Thoracic aorta (tissue), 2 donors: ENCODE results near the gene SZT2. TPM values are rescaled to one million over a fixed set of nuclear protein-coding genes. Genes with fewer than 3 reads are reported as not detected.
"Not testable (repeated sequence)": the region's sequence is repeated elsewhere in the genome, so short reads cannot be mapped to it uniquely, and the experiment has no call there.

Experiments used
- ATAC-seq: fragments of 150-250 bp; one replicate; pipeline ENCODE4 v1.8.0; 2017; ENCODE audit warnings: low read depth; ENCODE audit not compliant: insufficient number of reproducible peaks, low FRiP score
- DNase-seq: peaks from one replicate; pipeline ENCODE4 v3.0.0-alpha.2; 2020; ENCODE audit warnings: low spot score
- H3K27ac ChIP-seq, 2 donors: fragments of 200-600 bp; sonication (generic); 1 replicate in 1 of 2; 2 replicates in 1 of 2; pipeline ENCODE4 v1.5.1; 2016; ENCODE audit warnings: mild to moderate bottlenecking in 2 of 2, moderate library complexity in 2 of 2
- H3K27me3 ChIP-seq: fragments of 200-600 bp; sonication (generic); replicated peaks from 2 replicates; pipeline ENCODE4 v1.6.0; 2016; ENCODE audit warnings: mild to moderate bottlenecking; ENCODE audit not compliant: insufficient read depth
- H3K36me3 ChIP-seq: fragments of 200-600 bp; sonication (generic); one replicate; pipeline ENCODE4 v1.5.1; 2016
- H3K4me1 ChIP-seq, 2 donors: fragments of 200-600 bp; sonication (generic); 1 replicate in 1 of 2; 2 replicates in 1 of 2; pipeline versions ENCODE4 v1.5.1 to v1.6.0; 2016; ENCODE audit warnings: low read depth in 2 of 2, mild to moderate bottlenecking in 1 of 2; ENCODE audit not compliant: control insufficient read depth in 1 of 2
- H3K4me3 ChIP-seq: fragments of 200-600 bp; sonication (generic); 2 replicates; pipeline ENCODE4 v1.5.1; 2016; ENCODE audit warnings: mild to moderate bottlenecking
- H3K9me3 ChIP-seq: fragments of 200-600 bp; sonication (generic); 2 replicates; pipeline ENCODE4 v1.5.1; 2016
- CTCF ChIP-seq: fragments of 200-600 bp; sonication (generic); IDR thresholded peaks from one replicate; pipeline ENCODE4 v1.5.1; 2019; ENCODE audit warnings: antibody characterized with exemption
- total RNA-seq, 2 donors: library from RNA; depleted of rRNA; stranded (reverse); fragments of >200 nt; gene quantifications; one replicate each; pipeline versions ENCODE4 v1.1.0 to v1.2.3, GENCODE V29; 2016

Gene SZT2
- total RNA-seq, 2 donors from 2014 or later = 50.0 to 65.3 TPM

GRCh38 chr1:43472087-43472462 lies 82.4 kb downstream of the SZT2 start:
- ATAC-seq = no peak
- no peak overlapping the region for H3K27ac ChIP-seq
- H3K36me3 ChIP-seq = no peaks in the 10 kb centered on the region
- no peaks in the 10 kb centered on the region for H3K9me3 ChIP-seq
- H3K27me3 ChIP-seq = no peaks in the 10 kb centered on the region
- no peak overlapping the region for H3K4me3 ChIP-seq
- TF ChIP-seq CTCF = no peak
- peaks cover 0 to 2% of the 10 kb centered on the region in 2 donors for H3K4me1 ChIP-seq
- no peak for DNase-seq

GRCh38 chr1:43472463-43473151 lies 82.9 kb downstream of the SZT2 start:
- H3K27me3 ChIP-seq, H3K4me1 ChIP-seq, H3K9me3 ChIP-seq, H3K4me3 ChIP-seq, ATAC-seq, H3K27ac ChIP-seq, H3K36me3 ChIP-seq, DNase-seq: not testable (repeated sequence)

GRCh38 chr1:43473463-43473862 lies 83.8 kb downstream of the SZT2 start:
- H3K27me3 ChIP-seq = no peaks in the 10 kb centered on the region
- H3K9me3 ChIP-seq = no peaks in the 10 kb centered on the region
- no peak overlapping the region for H3K27ac ChIP-seq
- H3K4me3 ChIP-seq = no peak overlapping the region
- no peaks in the 10 kb centered on the region for H3K36me3 ChIP-seq
- DNase-seq (no peak), ATAC-seq (no peak)
- peaks cover 0 to 2% of the 10 kb centered on the region in 2 donors for H3K4me1 ChIP-seq
- no peak for TF ChIP-seq CTCF

GRCh38 chr1:43475611-43476401 lies 86.1 kb downstream of the SZT2 start:
- H3K27ac ChIP-seq, H3K9me3 ChIP-seq, H3K4me3 ChIP-seq, H3K27me3 ChIP-seq, ATAC-seq, DNase-seq, H3K4me1 ChIP-seq, H3K36me3 ChIP-seq: not testable (repeated sequence)

GRCh38 chr1:43477716-43478115 lies 88.0 kb downstream of the SZT2 start:
- Histone ChIP-seq H3K4me3 (no peak overlapping the region), H3K36me3 (no peaks in the 10 kb centered on the region), H3K27ac (no peak overlapping the region), H3K9me3 (no peaks in the 10 kb centered on the region), H3K4me1 (peaks cover 0 to 2% of the 10 kb centered on the region in 2 donors), H3K27me3 (no peaks in the 10 kb centered on the region)
- TF ChIP-seq CTCF = no peak
- no peak for ATAC-seq
- no peak for DNase-seq

GRCh38 chr1:43479414-43479813 lies 89.7 kb downstream of the SZT2 start:
- ATAC-seq = no peak
- no peaks in the 10 kb centered on the region for H3K27me3 ChIP-seq
- DNase-seq = no peak
- no peak overlapping the region for H3K27ac ChIP-seq
- no peaks in the 10 kb centered on the region for H3K4me1 ChIP-seq
- no peak for TF ChIP-seq CTCF
- no peaks in the 10 kb centered on the region for H3K9me3 ChIP-seq
- H3K4me3 ChIP-seq = no peak overlapping the region
- H3K36me3 ChIP-seq = no peaks in the 10 kb centered on the region
